Ovary (tissue), 9 donors: ENCODE measurements around the gene ARHGAP18. TPM values are rescaled to one million over a fixed set of nuclear protein-coding genes. Genes with fewer than 3 reads are reported as not detected.
"Not testable (repeated sequence)": the region's sequence is repeated elsewhere in the genome, so short reads cannot be mapped to it uniquely, and the experiment has no call there.

ENCODE experiments used
- DNase-seq, 5 donors: peaks; one replicate each; pipeline ENCODE4 v3.0.0-alpha.2; 2019 to 2020
- H3K27ac ChIP-seq, 2 donors: fragments of 200-600 bp; one replicate each; pipeline versions ENCODE4 v1.5.1 to v1.8.0; 2019 to 2022
- H3K27me3 ChIP-seq: fragments of 200-600 bp; one replicate; pipeline ENCODE4 v1.8.0; 2022
- H3K36me3 ChIP-seq: fragments of 200-600 bp; sonication (generic); one replicate; pipeline ENCODE4 v1.5.1; 2019
- H3K4me1 ChIP-seq: one replicate; pipeline ENCODE4 v1.8.1; 2013; ENCODE audit warnings: mild to moderate bottlenecking, moderate library complexity; ENCODE audit not compliant: insufficient read depth
- H3K4me3 ChIP-seq: fragments of 200-600 bp; sonication (generic); one replicate; pipeline ENCODE4 v1.5.1; 2017
- H3K9me3 ChIP-seq, 2 donors: fragments of 200-600 bp in 1 of 2; sonication (generic) in 1 of 2; one replicate each; pipeline versions ENCODE4 v1.5.1 to v1.8.1; 2013 to 2019; ENCODE audit warnings: mild to moderate bottlenecking in 1 of 2, moderate library complexity in 1 of 2
- CTCF ChIP-seq, 3 donors: fragments of 450-650 bp in 2 of 3; fragments of 200-600 bp in 1 of 3; IDR thresholded peaks; one replicate each; pipeline versions ENCODE4 v1.5.1 to v1.8.0; 2016 to 2022; ENCODE audit warnings: antibody characterized with exemption in 3 of 3, mild to moderate bottlenecking in 1 of 3
- EP300 ChIP-seq: sonication (generic); formaldehyde crosslinking; IDR thresholded peaks from one replicate; pipeline ENCODE4 v1.6.1; 2017; ENCODE audit warnings: antibody characterized with exemption
- POLR2A ChIP-seq: fragments of 450-650 bp; IDR thresholded peaks from one replicate; pipeline ENCODE4 v1.6.1; 2017; ENCODE audit warnings: antibody characterized with exemption, mild to moderate bottlenecking, moderate library complexity
- WGBS, 3 donors: extraction: QIAGEN DNeasy Blood & Tissue Kit in 1 of 3; methylation state at CpG; one replicate each; pipeline versions ENCODE4 v1.1.5 to v1.1.7; 2013 to 2017; 5-methylcytosine and 5-hydroxymethylcytosine counted together
- intact Hi-C, 4 donors: fragments of 100-400 bp; cut with DNase I; formaldehyde crosslinking; loops; one replicate each; pipeline versions ENCODE4 v1.11.0 to v1.15.1; 2022 to 2023
- polyA plus RNA-seq, 2 donors: library from polyadenylated mRNA; stranded (reverse); fragments of 200-250 nt in 1 of 2; fragments of 350-450 nt in 1 of 2; fragmentation: Illumina TruSeq in 1 of 2; extraction: RNeasy Lipid Tissue Mini Kit (QIAGEN cat#74804) in 1 of 2; gene quantifications; one replicate each; pipeline ENCODE4 v1.2.3, GENCODE V29; 2013 to 2014
- total RNA-seq, 7 donors: library from RNA; depleted of rRNA in 2 of 7; stranded (reverse); fragments of >200 nt in 2 of 7; fragmentation: NEBNext Ultra II Directional in 3 of 7; extraction: Animal tissue kit (Norgen Biotek cat#: 25700) in 3 of 7; gene quantifications; one replicate each; pipeline versions ENCODE4 v1.1.0 to v1.2.4, GENCODE V29; 2016 to 2023
- donor health status: DM: no; HTN: no; CAD: no; lungs with moderate emphysema.
- donor health status: DM: no; HTN: no; CAD: no.
- donor health status: Bipolar disorder and iron deficiency.
- donor health status: DM: yes; HTN: yes; CAD: no.
- donor health status: DM: no; HTN: no; CAD: no.
- donor health status: DM: yes; HTN: yes; CAD: no.

Gene ARHGAP18
- total and polyA plus RNA-seq, 9 donors = 4.4 to 35.3 (median 9.6) TPM

DNA sequence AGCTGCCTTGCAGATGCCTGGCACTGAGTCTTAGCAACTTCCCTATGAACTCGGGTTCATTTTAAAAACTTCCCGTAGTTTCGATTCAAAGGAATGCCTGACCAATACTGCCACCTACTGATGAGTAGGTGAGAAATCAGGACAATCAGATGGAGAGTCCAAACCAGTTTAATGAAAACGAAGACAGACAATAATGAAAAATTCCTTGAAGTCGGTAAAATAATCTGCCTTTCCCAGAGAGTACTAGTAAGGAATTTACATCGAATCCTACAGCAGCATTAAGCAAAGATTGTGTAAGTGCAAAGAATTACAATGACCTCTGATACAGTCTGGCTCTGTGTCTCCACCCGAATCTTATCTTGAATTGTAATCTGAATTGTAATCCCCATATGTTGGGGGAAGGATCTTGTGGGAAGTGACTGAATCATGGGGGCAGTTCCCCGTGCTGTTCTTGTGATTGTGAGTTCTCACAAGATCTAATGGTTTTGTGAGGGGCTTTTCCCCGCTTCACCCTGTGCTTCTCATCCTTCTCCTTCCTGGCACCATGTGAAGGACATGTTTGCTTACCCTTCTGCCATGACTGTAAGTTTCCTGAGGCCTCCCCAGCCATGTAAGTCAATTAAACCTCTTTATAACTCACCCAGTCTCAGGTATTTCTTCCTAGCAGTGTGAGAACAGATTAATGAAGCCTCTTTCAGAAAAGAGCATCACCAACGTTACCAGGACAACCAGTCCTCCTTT, 134.4 kb downstream of the ARHGAP18 start:
- Histone ChIP-seq H3K9me3 (no peaks in the 10 kb centered on the region), H3K27ac (no peak overlapping the region), H3K4me3 (peak overlapping the region; percentile 28), H3K36me3 (no peaks in the 10 kb centered on the region), H3K4me1 (no peaks in the 10 kb centered on the region), H3K27me3 (no peaks in the 10 kb centered on the region)
- DNase-seq = no peak
- intact Hi-C loops = no loop called here
- 33 to 43% (median 36%) methylated on average over 10 of the region's 10 CpGs for WGBS, 3 donors
- TF ChIP-seq CTCF (IDR thresholded peaks at IDR 0.05) = peak in 2 of 3 donors; percentile 32 to 63
- no peak for TF ChIP-seq EP300

DNA sequence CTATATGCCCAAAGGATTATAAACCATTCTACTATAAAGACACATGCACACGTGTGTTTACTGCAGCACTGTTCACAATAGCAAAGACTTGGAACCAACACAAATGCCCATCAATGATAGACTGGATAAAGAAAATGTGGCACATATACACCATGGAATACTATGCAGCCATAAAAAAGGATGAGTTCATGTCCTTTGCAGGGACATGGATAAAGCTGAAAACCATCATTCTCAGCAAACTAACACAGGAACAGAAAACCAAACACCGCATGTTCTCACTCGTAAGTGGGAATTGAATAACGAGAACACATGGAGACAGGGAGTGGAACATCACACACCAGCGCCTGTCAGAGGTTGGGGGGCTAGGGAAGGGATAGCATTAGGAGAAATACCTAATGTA, 135.4 kb downstream of the ARHGAP18 start:
- H3K27me3 ChIP-seq, H3K27ac ChIP-seq, DNase-seq, H3K36me3 ChIP-seq, intact Hi-C loops, H3K4me1 ChIP-seq, H3K9me3 ChIP-seq, H3K4me3 ChIP-seq: not testable (repeated sequence)
- 96 to 97% (median 96%) methylated on average over 5 of the region's 5 CpGs for WGBS, 3 donors

- intact Hi-C loops = not testable (repeated sequence)
- 96 to 100% (median 98%) methylated on average over 1 of the region's 1 CpG for WGBS, 3 donors
Measured at GRCh38 chr6:129570929-129571328, 139.0 kb downstream of the ARHGAP18 start.

DNA sequence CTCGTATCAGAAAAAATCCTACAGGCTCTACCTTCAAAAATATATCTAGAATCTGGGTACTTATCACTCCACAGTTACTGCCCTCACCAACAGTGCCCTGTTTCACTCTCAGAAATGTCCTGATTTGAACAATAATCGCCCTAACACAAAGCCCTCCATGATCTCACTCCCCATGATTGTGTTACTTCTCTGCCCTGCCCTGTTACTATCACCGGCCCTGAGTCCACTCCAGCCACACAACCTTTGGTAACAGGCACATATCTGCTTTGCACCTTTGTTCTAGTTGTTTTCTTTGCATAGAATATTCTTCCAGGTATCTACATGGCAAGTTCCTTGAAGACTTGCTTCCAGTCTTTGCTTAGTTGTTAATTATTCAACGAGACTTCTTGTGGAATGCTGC, 142.0 kb downstream of the ARHGAP18 start:
- intact Hi-C loops = no loop called here
- Histone ChIP-seq H3K4me1 (no peaks in the 10 kb centered on the region), H3K27me3 (no peaks in the 10 kb centered on the region), H3K9me3 (no peaks in the 10 kb centered on the region), H3K36me3 (no peaks in the 10 kb centered on the region), H3K4me3 (no peak overlapping the region), H3K27ac (no peak overlapping the region)
- WGBS, 3 donors = 93 to 96% (median 95%) methylated on average over 4 of the region's 4 CpGs
- TF ChIP-seq CTCF (IDR thresholded peaks at IDR 0.05) = no peak
- TF ChIP-seq EP300 = no peak
- TF ChIP-seq POLR2A = no peak
- DNase-seq = no peak

More at GRCh38 chr6:129570929-129571328, 139.0 kb downstream of the ARHGAP18 start:
- not testable (repeated sequence) for H3K4me3 ChIP-seq, H3K4me1 ChIP-seq, DNase-seq, H3K9me3 ChIP-seq, H3K27me3 ChIP-seq, H3K27ac ChIP-seq, H3K36me3 ChIP-seq

GRCh38 chr6:129567374-129567773, 142.6 kb downstream of the ARHGAP18 start:
- no peaks in the 10 kb centered on the region for H3K36me3 ChIP-seq
- DNase-seq = no peak
- no peak overlapping the region for H3K27ac ChIP-seq
- no peaks in the 10 kb centered on the region for H3K27me3 ChIP-seq
- H3K9me3 ChIP-seq = no peaks in the 10 kb centered on the region
- no peaks in the 10 kb centered on the region for H3K4me1 ChIP-seq
- WGBS, 3 donors = 72 to 79% (median 78%) methylated on average over 5 of the region's 5 CpGs
- TF ChIP-seq CTCF (IDR thresholded peaks at IDR 0.05) (no peak), EP300 (no peak), POLR2A (no peak)
- H3K4me3 ChIP-seq = no peak overlapping the region
- intact Hi-C loops = no loop called here
